NCI-H1694 treated with DMSO at 0.1 percent for 48 hours (cell line): Measurements from ENCODE around the gene PCBP3.
"Not testable (repeated sequence)": the region's sequence is repeated elsewhere in the genome, so short reads cannot be mapped to it uniquely, and the experiment has no call there.

Experiments
- DNase-seq: peaks from one replicate; lab custom pipeline; 2025; lab: John Stamatoyannopoulos, UW

The PCBP3 gene

GRCh38 chr21:45875881-45876280, 232.4 kb downstream of the PCBP3 start:
- no peak for DNase-seq

DNA sequence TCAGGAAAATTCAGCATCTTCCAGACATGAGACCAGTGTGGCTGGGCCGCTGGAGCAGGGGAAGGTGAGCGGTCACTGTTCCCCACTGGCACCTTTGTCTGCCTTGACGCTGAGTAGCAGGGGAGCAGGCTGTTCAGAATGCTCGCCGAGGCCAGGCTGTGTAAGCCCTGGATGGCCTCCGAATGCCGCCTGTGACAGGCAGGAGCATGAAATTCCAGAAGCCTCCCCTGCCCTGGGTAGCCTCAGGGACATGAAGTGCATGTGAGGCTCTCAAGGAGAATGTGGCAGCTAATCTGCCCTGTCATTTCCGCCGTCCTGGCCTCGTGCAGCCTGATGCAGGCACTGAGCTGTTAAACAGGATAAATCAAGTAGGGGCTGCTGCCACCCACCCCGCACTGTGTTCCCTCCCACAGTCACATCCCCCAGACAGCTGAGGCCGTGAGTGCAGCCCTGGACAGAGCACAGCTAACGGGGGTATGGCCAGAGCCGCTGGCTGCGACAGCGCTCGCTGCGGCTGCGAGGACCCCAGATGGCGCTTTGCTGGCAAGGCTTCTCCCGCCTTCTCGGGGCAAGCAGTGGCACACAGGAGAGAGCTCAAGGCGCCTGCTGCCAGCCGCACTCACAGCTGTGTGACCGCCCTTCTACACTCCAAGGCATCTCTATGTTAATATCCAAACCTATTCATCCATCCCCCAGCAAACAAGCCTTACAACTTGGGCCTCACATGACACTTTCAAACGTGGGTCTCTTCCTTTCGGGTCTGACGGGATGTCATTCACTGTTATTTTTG, 233.1 kb downstream of the PCBP3 start:
- no peak for DNase-seq

DNA sequence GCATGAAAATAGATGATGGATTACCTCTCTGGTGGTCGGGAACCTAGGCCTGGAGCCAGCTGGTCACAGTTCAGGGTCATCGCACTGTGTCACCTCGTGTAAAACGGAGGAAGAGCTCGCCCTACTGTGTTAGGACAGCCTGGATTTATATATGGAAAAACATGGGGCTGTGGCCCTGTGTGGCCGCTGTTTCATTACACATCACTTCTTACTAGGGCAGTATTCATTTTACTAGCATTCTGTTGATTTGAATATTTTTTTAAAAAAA, 233.6 kb downstream of the PCBP3 start:
- DNase-seq: no peak

GRCh38 chr21:45877821-45878469, 234.4 kb downstream of the PCBP3 start:
- no peak for DNase-seq

DNA sequence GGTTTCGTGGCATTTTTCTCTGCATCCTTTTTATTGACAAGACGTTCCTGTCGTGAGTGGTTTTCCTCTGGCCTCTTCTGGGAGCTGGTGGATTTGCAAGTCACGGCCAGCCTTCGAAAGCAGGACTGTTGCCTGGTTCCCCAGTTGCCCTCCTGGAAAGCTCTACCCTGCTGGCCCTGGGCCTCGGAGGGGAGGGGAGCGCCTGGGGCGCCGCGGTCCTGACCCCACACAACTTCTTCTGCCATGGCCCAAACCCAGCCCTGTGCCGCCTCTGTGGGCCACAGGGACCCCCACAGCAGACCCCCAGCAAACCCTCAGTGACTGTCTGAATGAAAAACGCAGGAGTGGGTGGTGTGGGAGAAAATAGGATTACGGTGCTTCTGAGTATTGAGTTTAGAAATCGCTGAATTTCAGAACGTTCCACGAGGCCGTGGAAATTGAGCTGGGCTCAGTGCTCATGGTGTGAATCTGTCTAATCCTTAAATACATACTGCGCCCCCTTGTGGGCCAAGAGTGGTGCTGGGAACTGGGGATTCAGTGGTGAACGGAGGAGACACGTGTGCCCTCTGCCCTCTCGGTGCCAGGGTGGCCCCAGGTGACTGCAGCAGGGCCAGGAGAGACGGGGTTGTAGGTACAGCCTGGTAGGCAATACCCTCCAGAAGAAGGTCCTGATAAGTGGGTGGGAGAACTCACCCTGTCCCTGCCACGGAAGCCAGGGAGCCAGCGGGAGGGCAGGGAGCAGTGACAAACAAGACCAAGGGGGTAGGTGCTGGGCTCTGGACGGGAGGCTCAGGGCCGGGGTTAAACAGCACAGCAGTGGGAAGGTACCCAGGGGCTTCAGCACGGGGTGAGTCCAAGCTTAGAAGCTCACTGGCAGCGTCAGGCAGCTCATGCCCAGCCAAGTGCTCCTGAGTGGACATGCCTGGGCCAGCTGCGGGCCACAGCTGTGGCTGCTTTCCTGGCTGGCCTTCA, 236.9 kb downstream of the PCBP3 start:
- DNase-seq: peak; percentile 19

GRCh38 chr21:45882645-45883044, 239.1 kb downstream of the PCBP3 start:
- no peak for DNase-seq

GRCh38 chr21:45883090-45883489, 239.6 kb downstream of the PCBP3 start:
- DNase-seq: no peak

- no peak for DNase-seq
Measured at GRCh38 chr21:45885597-45885929, 242.0 kb downstream of the PCBP3 start.

DNA sequence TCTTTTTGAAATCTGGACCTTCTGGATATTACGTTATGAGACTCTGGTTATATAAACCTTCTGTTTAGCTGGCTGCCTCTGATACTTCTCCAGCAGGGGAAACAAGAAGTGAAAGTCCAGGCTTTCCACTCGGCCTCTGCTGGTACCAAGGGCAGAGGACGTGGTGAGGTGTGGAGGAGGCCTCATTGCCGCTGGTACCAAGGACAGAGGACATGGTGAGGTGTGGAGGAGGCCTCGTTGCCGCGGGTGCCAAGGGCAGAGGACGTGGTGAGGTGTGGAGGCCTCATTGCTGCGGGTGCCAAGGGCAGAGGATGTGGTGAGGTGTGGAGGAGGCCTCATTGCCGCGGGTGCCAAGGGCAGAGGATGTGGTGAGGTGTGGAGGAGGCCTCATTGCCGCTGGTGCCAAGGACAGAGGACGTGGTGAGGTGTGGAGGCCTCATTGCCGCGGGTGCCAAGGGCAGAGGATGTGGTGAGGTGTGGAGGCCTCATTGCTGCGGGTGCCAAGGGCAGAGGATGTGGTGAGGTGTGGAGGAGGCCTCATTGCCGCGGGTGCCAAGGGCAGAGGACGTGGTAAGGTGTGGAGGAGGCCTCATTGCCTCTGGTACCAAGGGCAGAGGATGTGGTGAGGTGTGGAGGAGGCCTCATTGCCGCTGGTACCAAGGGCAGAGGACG, 242.5 kb downstream of the PCBP3 start:
- DNase-seq: not testable (repeated sequence)

- no peak for DNase-seq
Measured at GRCh38 chr21:45886610-45887026, 243.1 kb downstream of the PCBP3 start.

GRCh38 chr21:45887120-45887611, 243.6 kb downstream of the PCBP3 start:
- no peak for DNase-seq

DNA sequence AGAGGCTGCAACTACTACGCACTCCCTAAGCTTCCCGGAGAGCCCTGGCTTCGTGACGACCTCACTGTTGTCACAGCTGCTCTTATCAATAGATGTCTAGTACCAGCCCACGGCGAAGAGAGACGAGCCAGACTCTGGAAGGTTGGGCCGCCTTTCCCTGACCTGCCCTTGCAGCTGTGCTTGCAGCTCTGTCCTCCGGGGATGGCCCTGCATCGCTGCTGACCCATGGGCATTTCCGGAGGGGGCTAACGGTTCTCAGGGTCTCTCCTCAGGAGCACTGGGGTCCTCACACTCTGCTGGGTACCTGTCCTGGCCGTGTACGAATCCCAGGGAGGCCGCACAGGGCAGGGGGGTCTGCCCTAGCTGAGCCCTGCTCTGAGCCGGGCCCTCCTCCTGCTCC, 244.3 kb downstream of the PCBP3 start:
- DNase-seq: no peak

DNA sequence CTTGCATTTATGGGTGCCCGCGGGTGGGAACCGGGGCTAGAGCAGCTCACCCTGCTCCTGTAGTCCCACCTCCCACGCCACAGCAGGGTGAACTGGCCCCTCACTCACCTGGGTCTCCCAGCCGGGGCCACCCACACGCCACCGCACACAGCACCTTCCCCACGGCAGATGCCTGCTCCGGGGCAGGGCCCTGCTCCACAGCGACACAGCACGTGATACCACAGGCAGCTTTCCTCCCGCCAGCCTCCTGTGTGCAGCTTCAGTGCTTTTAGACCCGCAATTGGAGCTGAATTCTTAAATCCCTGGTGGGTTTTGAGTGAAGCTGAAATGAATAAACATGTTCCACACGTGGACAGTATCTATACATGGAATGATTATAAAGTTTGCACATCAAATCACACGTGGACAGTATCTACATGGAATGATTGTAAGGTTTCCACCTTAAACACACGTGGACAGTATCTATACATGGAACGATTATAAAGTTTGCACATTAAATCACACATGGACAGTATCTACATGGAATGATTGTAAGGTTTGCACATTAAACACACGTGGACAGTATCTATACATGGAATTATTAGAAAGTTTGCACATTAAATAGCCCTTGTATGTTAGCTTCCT, 245.0 kb downstream of the PCBP3 start:
- no peak for DNase-seq

DNA sequence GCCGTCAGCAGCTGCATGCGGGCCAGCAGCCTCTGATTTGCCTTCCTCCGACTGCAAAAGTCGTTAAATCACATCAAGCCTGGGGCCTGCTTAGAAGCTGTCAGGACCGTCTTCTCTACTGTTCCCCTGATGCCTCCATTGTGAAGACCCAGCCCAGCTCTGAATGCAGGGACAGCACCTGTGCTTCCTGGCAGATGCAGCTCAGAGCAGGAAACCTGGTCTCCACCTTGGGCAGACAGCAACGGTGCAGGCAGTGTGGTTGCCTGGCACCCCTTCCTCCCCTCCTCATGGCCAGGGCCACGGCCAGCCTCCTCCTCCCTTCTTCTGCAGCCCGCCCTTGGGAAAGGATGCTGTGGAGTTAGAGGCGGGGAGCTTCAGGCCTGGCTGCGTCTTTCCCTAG, 245.7 kb downstream of the PCBP3 start:
- no peak for DNase-seq

DNA sequence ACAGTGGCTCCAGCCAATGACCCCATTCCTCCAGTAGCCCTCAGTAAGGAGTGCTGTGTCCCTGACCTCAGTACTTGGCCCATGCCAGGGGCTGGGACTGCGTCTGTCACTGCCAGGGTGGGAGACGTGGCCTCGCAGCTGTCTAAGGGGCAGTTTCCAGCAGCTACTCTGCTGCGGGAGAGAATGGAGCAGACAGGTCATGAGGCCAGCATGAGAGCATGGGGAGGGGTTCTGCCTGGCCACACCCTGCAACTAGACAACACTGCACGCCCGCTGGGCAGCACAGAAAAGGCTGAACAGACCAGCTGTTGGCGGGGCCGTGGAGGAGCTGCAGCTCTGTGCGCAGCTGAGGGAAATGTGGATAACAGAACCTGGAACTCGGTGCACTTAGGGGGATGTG, 246.4 kb downstream of the PCBP3 start:
- no peak for DNase-seq

DNA sequence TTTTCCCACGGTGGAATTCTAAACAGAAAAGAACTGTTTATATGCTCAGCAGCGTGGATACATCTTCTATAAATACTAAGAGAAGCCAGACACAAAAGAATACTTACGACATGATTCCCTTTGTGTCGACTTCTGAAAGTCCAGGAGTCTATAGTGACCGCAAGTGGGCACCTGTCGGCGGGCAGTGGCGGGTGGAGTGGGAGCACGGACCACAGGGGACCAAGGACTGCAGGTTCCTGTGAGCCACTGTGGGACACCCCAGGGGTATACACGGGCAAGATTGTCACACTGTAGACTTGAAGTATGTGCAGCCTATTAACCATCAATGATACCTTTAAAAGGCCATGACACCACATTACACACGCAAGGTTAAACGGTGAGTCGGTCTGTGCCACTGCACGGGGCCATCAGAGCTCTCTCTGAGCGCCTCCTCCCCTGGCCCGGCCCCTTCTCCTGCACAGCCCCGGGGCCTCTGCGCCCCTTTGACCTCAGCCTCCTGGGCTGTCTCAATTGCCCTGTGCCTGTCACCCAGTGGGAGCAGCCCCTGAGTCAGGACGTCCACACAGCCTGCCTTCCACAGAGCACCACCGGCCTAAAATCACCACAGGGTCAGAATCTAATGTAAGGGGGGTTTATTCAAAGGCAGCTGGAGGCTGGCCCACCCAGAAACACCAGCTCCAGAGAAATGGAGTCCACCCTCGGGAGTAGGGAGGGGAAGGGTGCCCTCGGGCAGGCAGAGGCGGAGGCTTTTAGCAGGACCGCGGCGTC, 248.0 kb downstream of the PCBP3 start:
- no peak for DNase-seq

DNA sequence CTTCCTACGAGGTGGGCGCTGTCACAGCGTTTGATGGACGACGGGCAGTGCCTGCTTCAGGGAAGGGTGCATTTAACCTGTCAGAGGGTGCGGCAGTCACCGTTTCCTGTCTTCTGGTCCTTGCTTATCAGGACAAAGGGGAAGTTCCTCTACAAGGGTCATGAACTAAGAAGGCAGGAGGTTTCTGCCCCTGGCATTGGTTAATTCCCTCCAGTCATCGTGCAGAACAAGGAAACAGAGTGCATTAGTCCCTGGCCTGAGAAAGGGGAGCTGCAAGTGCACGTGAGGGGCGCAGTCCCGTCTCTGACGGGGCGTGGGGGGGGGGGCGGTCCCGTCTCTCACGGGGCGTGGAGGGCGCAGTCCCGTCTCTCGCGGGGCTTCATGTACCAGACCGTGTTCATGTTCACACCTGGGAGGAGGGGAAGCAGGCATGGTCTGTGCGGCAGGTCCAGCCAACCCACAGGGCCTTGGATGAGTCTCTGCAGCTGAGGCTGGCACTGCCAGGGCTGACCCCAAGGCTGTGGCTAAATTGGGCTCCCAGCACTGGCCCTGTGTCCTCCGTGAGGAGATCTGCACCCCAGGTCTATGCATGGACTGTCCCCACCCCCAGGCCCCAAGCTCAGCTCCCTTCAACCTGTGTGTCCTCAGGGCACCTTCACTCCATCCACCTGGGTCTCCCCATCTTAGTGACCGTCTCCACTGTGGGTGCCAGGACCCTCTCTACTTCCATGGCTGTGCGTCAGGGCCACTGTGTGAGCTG, 248.8 kb downstream of the PCBP3 start:
- no peak for DNase-seq

- no peak for DNase-seq
Measured at GRCh38 chr21:45892916-45893739, 249.6 kb downstream of the PCBP3 start.

GRCh38 chr21:45893740-45894449, 250.4 kb downstream of the PCBP3 start:
- no peak for DNase-seq
